ENCODE measurements around the gene PTPRN2. TPM values are rescaled to one million over a fixed set of nuclear protein-coding genes. Genes with fewer than 3 reads are reported as not detected.

The PTPRN2 gene
- total RNA-seq, 1 experiment from 2014 or later = 2.1 TPM

GRCh38 chr7:157994319-157994718 lies 593.3 kb downstream of the PTPRN2 start:
- H3K9ac ChIP-seq (ENCODE audit: low read length) = no peak overlapping the region
- intact Hi-C loops (cut with micrococcal nuclease) = no loop called here
- H3K9me3 ChIP-seq (ENCODE audit: control insufficient read depth in 1 of 2, insufficient read depth in 1 of 2, low read depth in 1 of 2, low read length in 2 of 2) = no peaks in the 10 kb centered on the region
- no peaks in the 10 kb centered on the region for H3K79me2 ChIP-seq (ENCODE audit: insufficient read depth, low read length)
- H2AFZ ChIP-seq (ENCODE audit: low read depth, low read length, poor library complexity, severe bottlenecking) = no peak overlapping the region
- ChIA-PET POLR2A (no interaction called here), RAD21 (ENCODE audit: low non-redundant PET in 1 of 2, low total read pairs in 2 of 2, uncharacterized antibody in 2 of 2, unreplicated experiment in 2 of 2) (no interaction called here), CTCF (no interaction called here)
- H3K4me3 ChIP-seq (replicated peaks in 1 of 2; ENCODE audit: low read depth in 1 of 2, low read length in 2 of 2) = no peak overlapping the region
- H3K4me1 ChIP-seq (ENCODE audit: control insufficient read depth in 1 of 2, insufficient read depth in 2 of 2, low read length in 2 of 2) = peaks cover 2 to 3% of the 10 kb centered on the region in 2 experiments; a peak in 3 of 4 replicates
- no peaks in the 10 kb centered on the region for H3K9me2 ChIP-seq (ENCODE audit: insufficient read depth)
- ATAC-seq = no peak
- no peak overlapping the region for H3K4me2 ChIP-seq (ENCODE audit: low read length)
- H4K20me1 ChIP-seq (ENCODE audit: insufficient read depth) = no peaks in the 10 kb centered on the region
- TF ChIP-seq SIN3A (IDR thresholded peaks at IDR 0.05; ENCODE audit: low read depth) (no peak), SRF (IDR thresholded peaks at IDR 0.05; ENCODE audit: low read depth) (no peak), CEBPB (IDR thresholded peaks at IDR 0.05; ENCODE audit: low read depth) (no peak), ELF1 (IDR thresholded peaks at IDR 0.05; ENCODE audit: borderline replicate concordance, low read depth) (no peak), JUND (IDR thresholded peaks at IDR 0.05) (no peak), ATF3 (IDR thresholded peaks at IDR 0.05) (no peak), CTCF (IDR thresholded peaks at IDR 0.05 in 2 of 3, conservative IDR thresholded peaks at IDR 0.05 in 1 of 3; ENCODE audit: borderline replicate concordance in 1 of 3, insufficient read depth in 1 of 3, low read depth in 2 of 3, low read length in 2 of 3) (no peak), MAX (IDR thresholded peaks at IDR 0.05) (no peak), ZNF274 (IDR thresholded peaks at IDR 0.05; ENCODE audit: low read depth, low read length) (no peak), SP1 (IDR thresholded peaks at IDR 0.05; ENCODE audit: low read depth) (no peak), EGR1 (IDR thresholded peaks at IDR 0.05; ENCODE audit: low read depth) (no peak), ZBTB33 (IDR thresholded peaks at IDR 0.05; ENCODE audit: extremely low read depth, insufficient replicate concordance, low read length) (no peak), POLR2AphosphoS5 (IDR thresholded peaks at IDR 0.05; ENCODE audit: low read depth, low read length) (no peak), REST (IDR thresholded peaks at IDR 0.05; ENCODE audit: low read depth) (no peak), ZFX (IDR thresholded peaks at IDR 0.05) (no peak), EZH2phosphoT487 (IDR thresholded peaks at IDR 0.05; ENCODE audit: borderline replicate concordance) (no peak)
- no peak for DNase-seq (ENCODE audit: low read depth, low spot score)
- no TSS peak for BruUV-seq (replicated peaks)
- no peaks in the 10 kb centered on the region for H3K36me3 ChIP-seq (ENCODE audit: control insufficient read depth in 1 of 2, insufficient read depth in 2 of 2, low read length in 2 of 2)
- H3K27me3 ChIP-seq (ENCODE audit: insufficient read depth, low read length) = no peaks in the 10 kb centered on the region; the same call in 1 of the 2 replicates
- H3K27ac ChIP-seq (ENCODE audit: low read depth, low read length) = no peak overlapping the region
